Measurements from ENCODE around the gene CYRIA.

CYRIA gene

GRCh38 chr2:16650287-16651249 lies 15.1 kb downstream of the CYRIA start:
- Histone ChIP-seq H3K4me2 (ENCODE audit: low read length) (no peak overlapping the region), H3K27me3 (ENCODE audit: control insufficient read depth, insufficient read depth, low read length) (no peaks in the 10 kb centered on the region), H2AFZ (peak overlapping the region; percentile 43), H3K9ac (no peak overlapping the region), H3K9me3 (ENCODE audit: control insufficient read depth, low read length) (no peaks in the 10 kb centered on the region), H3K36me3 (ENCODE audit: control insufficient read depth, insufficient read depth, low read length) (no peaks in the 10 kb centered on the region), H3K4me3 (ENCODE audit: low read depth, low read length) (no peak overlapping the region), H3K27ac (peak overlapping the region; percentile 5), H3K79me2 (no peaks in the 10 kb centered on the region), H3K4me1 (no peaks in the 10 kb centered on the region)
- no peak for TF ChIP-seq CTCF (IDR thresholded peaks at IDR 0.05)

GRCh38 chr2:16649353-16650286 lies 16.0 kb downstream of the CYRIA start:
- no peaks in the 10 kb centered on the region for H3K27me3 ChIP-seq (ENCODE audit: control insufficient read depth, insufficient read depth, low read length)
- no peak overlapping the region for H3K9ac ChIP-seq
- H3K4me1 ChIP-seq = no peaks in the 10 kb centered on the region
- no peaks in the 10 kb centered on the region for H3K36me3 ChIP-seq (ENCODE audit: control insufficient read depth, insufficient read depth, low read length)
- H3K4me2 ChIP-seq (ENCODE audit: low read length) = no peak overlapping the region
- no peak overlapping the region for H3K4me3 ChIP-seq (ENCODE audit: low read depth, low read length)
- no peak for TF ChIP-seq CTCF (IDR thresholded peaks at IDR 0.05)
- H3K27ac ChIP-seq = no peak overlapping the region
- H2AFZ ChIP-seq = no peak overlapping the region
- no peaks in the 10 kb centered on the region for H3K79me2 ChIP-seq
- H3K9me3 ChIP-seq (ENCODE audit: control insufficient read depth, low read length) = no peaks in the 10 kb centered on the region

GRCh38 chr2:16647992-16648617 lies 17.5 kb downstream of the CYRIA start:
- no peak overlapping the region for H3K9ac ChIP-seq
- H3K27ac ChIP-seq = no peak overlapping the region
- no peak overlapping the region for H3K4me3 ChIP-seq (ENCODE audit: low read depth, low read length)
- H3K4me2 ChIP-seq (ENCODE audit: low read length) = no peak overlapping the region
- no peaks in the 10 kb centered on the region for H3K4me1 ChIP-seq
- no peaks in the 10 kb centered on the region for H3K79me2 ChIP-seq
- H2AFZ ChIP-seq = no peak overlapping the region
- H3K9me3 ChIP-seq (ENCODE audit: control insufficient read depth, low read length) = no peaks in the 10 kb centered on the region
- H3K27me3 ChIP-seq (ENCODE audit: control insufficient read depth, insufficient read depth, low read length) = no peaks in the 10 kb centered on the region
- TF ChIP-seq CTCF (IDR thresholded peaks at IDR 0.05) = no peak
- no peaks in the 10 kb centered on the region for H3K36me3 ChIP-seq (ENCODE audit: control insufficient read depth, insufficient read depth, low read length)

GRCh38 chr2:16645775-16646559 lies 19.7 kb downstream of the CYRIA start:
- no peak overlapping the region for H3K27ac ChIP-seq
- no peaks in the 10 kb centered on the region for H3K4me1 ChIP-seq
- H3K4me3 ChIP-seq (ENCODE audit: low read depth, low read length) = no peak overlapping the region

More at GRCh38 chr2:16645775-16646559, 19.7 kb downstream of the CYRIA start:
- no peak for TF ChIP-seq CTCF (IDR thresholded peaks at IDR 0.05)
- H3K9ac ChIP-seq = no peak overlapping the region
- no peak overlapping the region for H3K4me2 ChIP-seq (ENCODE audit: low read length)
- no peaks in the 10 kb centered on the region for H3K9me3 ChIP-seq (ENCODE audit: control insufficient read depth, low read length)
- no peaks in the 10 kb centered on the region for H3K79me2 ChIP-seq
- H2AFZ ChIP-seq = no peak overlapping the region
- H3K36me3 ChIP-seq (ENCODE audit: control insufficient read depth, insufficient read depth, low read length) = no peaks in the 10 kb centered on the region
- H3K27me3 ChIP-seq (ENCODE audit: control insufficient read depth, insufficient read depth, low read length) = no peaks in the 10 kb centered on the region

Measured in parathyroid adenoma (tissue), 2 donors.